Activated B cell treated with CpG ODN at 0.5 μM for 24 hours (primary cell): Measurements from ENCODE around the gene OR10H3. TPM values are rescaled to one million over a fixed set of nuclear protein-coding genes. Genes with fewer than 3 reads are reported as not detected.

Experiments used
- ATAC-seq: fragments of 200-7000 bp; cut with Tn5 transposase; one replicate; pipeline ENCODE4 v1.10.0; 2021; ENCODE audit warnings: low read depth, mild to moderate bottlenecking, moderate library complexity
- CTCF ChIA-PET: fragments of 350-600 bp; sonication (Branson Sonifier 250); formaldehyde crosslinking; loops from one replicate; lab custom pipeline; 2021; ENCODE audit warnings: antibody characterized with exemption; lab: Charles Lee
- POLR2A ChIA-PET: fragments of 350-600 bp; sonication (Branson Sonifier 250); formaldehyde crosslinking; loops from one replicate; lab custom pipeline; 2021; ENCODE audit warnings: antibody characterized with exemption; lab: Charles Lee
- DNase-seq: peaks from one replicate; pipeline ENCODE4 v3.0.0; 2022
- H3K27ac Mint-ChIP-seq: one replicate; pipeline ENCODE4 v1.8.0; 2020; ENCODE audit warnings: mixed read lengths
- H3K27me3 Mint-ChIP-seq: one replicate; pipeline ENCODE4 v1.8.0; 2021; ENCODE audit warnings: mixed read lengths
- H3K36me3 Mint-ChIP-seq: one replicate; pipeline ENCODE4 v1.8.0; 2021; ENCODE audit warnings: low read depth, mixed read lengths
- H3K4me1 Mint-ChIP-seq: one replicate; pipeline ENCODE4 v1.8.0; 2021; ENCODE audit warnings: mixed read lengths
- H3K4me3 Mint-ChIP-seq: one replicate; pipeline ENCODE4 v1.8.0; 2020; ENCODE audit warnings: mild to moderate bottlenecking, mixed read lengths
- H3K9me3 Mint-ChIP-seq: one replicate; pipeline ENCODE4 v1.8.0; 2020; ENCODE audit warnings: mixed read lengths
- intact Hi-C: fragments of 100-400 bp; cut with micrococcal nuclease; formaldehyde crosslinking; loops from one replicate; pipeline ENCODE4 v1.15.1; 2024
- total RNA-seq: library from RNA; stranded (reverse); gene quantifications from 2 replicates; pipeline ENCODE4 v1.2.3, GENCODE V29; 2022
- TF ChIP-seq, protein P1 (sequence below): fragments of 200-600 bp; IDR thresholded peaks from one replicate; pipeline ENCODE4 v1.8.0; 2022; ENCODE audit warnings: antibody characterized with exemption, mild to moderate bottlenecking

The OR10H3 gene
- total RNA-seq, 1 donor from 2014 or later = not detected

DNA sequence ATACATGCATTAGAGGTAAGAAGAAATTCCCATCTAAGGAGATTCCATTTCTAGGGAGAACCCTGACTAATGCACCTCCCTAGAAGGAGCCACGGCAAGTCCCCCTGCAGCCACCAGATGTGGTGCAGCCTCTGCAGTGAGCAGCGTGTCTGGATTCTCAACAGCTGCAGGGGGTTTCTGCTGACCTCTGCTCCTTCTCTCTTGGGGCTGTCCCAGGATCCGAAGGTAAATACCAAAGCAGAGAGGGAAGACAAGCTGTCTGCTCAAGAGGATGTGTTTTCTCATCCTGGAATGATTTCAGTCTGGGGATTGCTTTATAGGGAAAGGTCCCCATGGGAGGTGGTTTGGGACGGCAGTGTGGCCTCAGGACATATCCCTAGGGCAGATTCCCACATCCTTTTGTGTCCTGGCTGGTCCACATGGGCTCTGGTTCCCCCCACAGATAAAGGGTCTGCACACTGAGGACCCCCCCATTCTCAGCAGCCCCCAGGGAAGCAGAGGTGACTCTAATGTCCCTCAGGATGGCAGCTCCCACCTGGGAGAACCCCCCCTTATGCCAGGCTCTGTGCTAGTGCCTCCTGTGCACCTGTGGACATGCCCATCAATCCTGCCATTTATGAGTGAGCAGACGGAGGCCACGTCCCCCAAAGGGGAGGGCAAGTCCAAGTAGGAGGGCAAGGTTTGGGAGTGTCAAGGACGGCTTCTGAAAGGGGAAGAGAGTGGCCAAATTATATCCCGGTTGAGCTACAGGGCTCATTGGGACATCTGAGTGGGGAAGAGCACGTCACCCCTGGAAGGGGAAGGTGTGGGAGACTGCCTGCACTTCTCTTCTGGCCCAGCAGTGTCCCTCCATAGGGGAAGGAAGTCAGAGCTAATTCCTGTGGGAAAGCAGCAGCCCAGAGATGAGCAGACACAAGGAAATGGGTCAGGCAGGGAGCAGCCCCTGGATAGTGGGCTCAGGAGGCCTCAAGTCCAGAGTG, 39.5 kb downstream of the OR10H3 start:
- CTCF ChIA-PET = interaction anchor here (0.6 kb wide), 1 partner anchor 979 kb away, joined by 3 read pairs; no protein-coding TSS in a partner anchor
- intact Hi-C loops = no loop called here
- POLR2A ChIA-PET = no interaction called here
- TF ChIP-seq, protein P1, sequence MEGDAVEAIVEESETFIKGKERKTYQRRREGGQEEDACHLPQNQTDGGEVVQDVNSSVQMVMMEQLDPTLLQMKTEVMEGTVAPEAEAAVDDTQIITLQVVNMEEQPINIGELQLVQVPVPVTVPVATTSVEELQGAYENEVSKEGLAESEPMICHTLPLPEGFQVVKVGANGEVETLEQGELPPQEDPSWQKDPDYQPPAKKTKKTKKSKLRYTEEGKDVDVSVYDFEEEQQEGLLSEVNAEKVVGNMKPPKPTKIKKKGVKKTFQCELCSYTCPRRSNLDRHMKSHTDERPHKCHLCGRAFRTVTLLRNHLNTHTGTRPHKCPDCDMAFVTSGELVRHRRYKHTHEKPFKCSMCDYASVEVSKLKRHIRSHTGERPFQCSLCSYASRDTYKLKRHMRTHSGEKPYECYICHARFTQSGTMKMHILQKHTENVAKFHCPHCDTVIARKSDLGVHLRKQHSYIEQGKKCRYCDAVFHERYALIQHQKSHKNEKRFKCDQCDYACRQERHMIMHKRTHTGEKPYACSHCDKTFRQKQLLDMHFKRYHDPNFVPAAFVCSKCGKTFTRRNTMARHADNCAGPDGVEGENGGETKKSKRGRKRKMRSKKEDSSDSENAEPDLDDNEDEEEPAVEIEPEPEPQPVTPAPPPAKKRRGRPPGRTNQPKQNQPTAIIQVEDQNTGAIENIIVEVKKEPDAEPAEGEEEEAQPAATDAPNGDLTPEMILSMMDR = no peak
- Mint-ChIP-seq H3K27me3 (peaks cover 27% of the 10 kb centered on the region), H3K27ac (no peak overlapping the region), H3K4me1 (no peaks in the 10 kb centered on the region), H3K9me3 (no peaks in the 10 kb centered on the region), H3K36me3 (no peaks in the 10 kb centered on the region), H3K4me3 (no peak overlapping the region)
- DNase-seq (no peak), ATAC-seq (no peak)

DNA sequence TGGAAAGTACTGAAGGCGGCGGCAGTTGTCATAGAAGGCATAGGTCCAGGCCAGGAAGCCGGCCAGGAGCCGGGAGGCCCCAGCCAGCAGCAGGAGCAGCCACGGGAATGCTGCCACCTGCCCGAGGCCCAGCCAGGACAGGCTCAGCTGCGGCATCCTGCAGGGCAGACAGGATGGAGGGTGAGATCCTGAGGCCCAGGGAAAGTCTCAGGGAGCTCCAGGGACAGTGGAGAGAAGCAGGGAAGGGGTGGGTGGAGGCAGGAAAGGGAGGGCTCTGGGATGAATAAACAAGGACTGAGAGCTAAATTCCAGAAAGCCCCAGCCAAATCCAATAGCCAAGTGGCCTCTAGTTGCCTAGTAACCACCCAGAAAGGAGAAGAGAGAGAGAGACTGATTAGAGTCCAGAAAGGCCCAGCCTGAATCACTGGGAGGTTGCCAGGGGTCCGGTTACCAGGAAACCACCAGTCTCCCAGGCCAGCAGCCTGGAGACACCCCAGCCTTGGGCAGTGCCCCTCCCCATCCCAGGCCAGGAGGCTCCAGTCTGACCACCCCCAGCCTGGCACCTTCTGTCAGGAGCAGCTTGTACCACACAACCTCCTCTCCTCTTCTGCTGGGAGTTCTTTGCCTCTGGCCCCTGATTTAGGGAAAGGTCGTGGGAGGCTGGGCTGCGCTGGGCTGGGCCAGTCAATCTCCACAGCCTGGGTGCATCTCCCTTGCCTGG, 42.1 kb downstream of the OR10H3 start:
- no peaks in the 10 kb centered on the region for H3K4me1 Mint-ChIP-seq
- CTCF ChIA-PET = no interaction called here
- H3K27me3 Mint-ChIP-seq = peaks cover 17% of the 10 kb centered on the region
- H3K4me3 Mint-ChIP-seq = no peak overlapping the region
- no peak for ATAC-seq
- POLR2A ChIA-PET = no interaction called here
- H3K9me3 Mint-ChIP-seq = peaks cover 2% of the 10 kb centered on the region
- TF ChIP-seq, protein P1 = no peak
- no peak overlapping the region for H3K27ac Mint-ChIP-seq
- no peaks in the 10 kb centered on the region for H3K36me3 Mint-ChIP-seq
- intact Hi-C loops = no loop called here
- no peak for DNase-seq

DNA sequence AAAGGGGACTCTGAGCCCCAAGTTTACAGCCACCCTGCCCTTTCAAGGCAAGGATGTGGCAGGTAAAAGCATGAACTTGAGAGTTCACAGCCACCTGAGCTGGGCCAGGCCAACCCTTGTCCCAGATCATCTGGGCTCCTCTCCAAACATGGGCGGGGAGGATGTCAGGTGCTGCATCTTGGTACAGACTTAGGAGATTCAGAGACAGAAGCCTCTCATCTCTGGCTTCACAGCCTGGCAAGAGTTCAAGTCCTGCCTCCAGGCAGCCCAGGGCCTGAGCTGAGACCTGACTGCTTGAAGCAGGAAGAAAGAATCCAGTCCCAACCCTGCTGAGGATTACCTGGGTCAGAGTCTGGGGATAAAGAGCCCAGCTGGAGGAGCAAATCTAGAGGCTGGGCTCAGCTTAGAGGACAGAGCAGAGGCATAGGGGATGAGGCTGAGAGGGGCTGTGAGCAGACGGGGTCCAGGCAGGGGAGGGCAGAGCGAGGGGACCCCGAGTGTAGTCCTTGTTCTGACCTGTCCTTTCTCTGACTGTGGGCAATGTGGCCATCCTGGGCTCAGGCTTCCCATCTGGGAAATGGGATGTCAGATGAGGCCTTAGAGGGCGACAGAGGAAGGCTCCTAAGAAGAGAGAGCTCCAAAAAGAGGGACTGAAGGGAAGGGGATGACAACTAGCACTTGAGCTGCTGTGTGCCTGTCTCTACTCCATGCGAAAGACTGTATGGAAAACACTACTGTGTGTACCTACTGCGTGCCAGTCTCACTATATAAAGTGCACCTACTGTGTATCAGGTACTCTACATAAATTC, 43.0 kb downstream of the OR10H3 start:
- TF ChIP-seq, protein P1 = no peak
- Mint-ChIP-seq H3K4me1 (no peaks in the 10 kb centered on the region), H3K36me3 (no peaks in the 10 kb centered on the region), H3K9me3 (peaks cover 2% of the 10 kb centered on the region), H3K27ac (no peak overlapping the region), H3K27me3 (peaks cover 12% of the 10 kb centered on the region), H3K4me3 (no peak overlapping the region)
- CTCF ChIA-PET = no interaction called here
- POLR2A ChIA-PET = no interaction called here
- DNase-seq = no peak
- no peak for ATAC-seq
- intact Hi-C loops = no loop called here

DNA sequence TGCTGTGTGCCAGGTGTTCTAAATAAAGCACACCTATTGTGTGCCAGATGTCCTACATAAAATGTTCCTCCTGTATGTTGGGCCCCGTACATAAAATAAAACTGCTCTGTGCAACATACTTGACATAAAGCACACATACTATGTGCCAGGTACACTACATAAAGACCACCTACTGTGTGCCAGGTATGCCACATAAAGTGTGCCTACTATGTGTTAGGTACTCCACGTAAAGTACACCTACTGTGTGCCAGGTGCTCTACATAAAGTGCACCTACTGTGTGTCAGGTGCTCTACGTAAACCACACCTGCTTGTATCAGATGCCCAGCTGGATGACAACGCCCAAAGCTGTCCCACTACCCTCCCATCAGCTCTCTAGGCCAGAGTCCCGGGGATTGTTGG, 43.9 kb downstream of the OR10H3 start:
- TF ChIP-seq, protein P1 = no peak
- DNase-seq = no peak
- no peaks in the 10 kb centered on the region for H3K4me1 Mint-ChIP-seq
- H3K9me3 Mint-ChIP-seq = peaks cover 2% of the 10 kb centered on the region
- no peak overlapping the region for H3K4me3 Mint-ChIP-seq
- no peaks in the 10 kb centered on the region for H3K36me3 Mint-ChIP-seq
- no peak for ATAC-seq
- H3K27me3 Mint-ChIP-seq = peaks cover 8% of the 10 kb centered on the region
- ChIA-PET POLR2A (no interaction called here), CTCF (no interaction called here)
- intact Hi-C loops = no loop called here
- no peak overlapping the region for H3K27ac Mint-ChIP-seq
